ENCODE results near the gene ROS1.

- TF ChIP-seq CTCF (IDR thresholded peaks at IDR 0.05; ENCODE audit: extremely low read depth in 1 of 2, insufficient read depth in 1 of 2, low read depth in 1 of 2, low read length in 2 of 2) (no peak), POLR2A (IDR thresholded peaks at IDR 0.05; ENCODE audit: low read depth, low read length) (no peak), EZH2 (IDR thresholded peaks at IDR 0.05; ENCODE audit: borderline replicate concordance, low read depth, low read length, severe bottlenecking) (no peak), POLR2AphosphoS5 (IDR thresholded peaks at IDR 0.05; ENCODE audit: insufficient read depth, low read depth, low read length) (no peak), FOS (IDR thresholded peaks at IDR 0.05; ENCODE audit: borderline replicate concordance, insufficient read depth, low read length) (no peak), MAX (IDR thresholded peaks at IDR 0.05; ENCODE audit: insufficient read depth, insufficient read length) (no peak), JUN (IDR thresholded peaks at IDR 0.05; ENCODE audit: borderline replicate concordance, insufficient read depth, insufficient read length, low read depth) (no peak)
These were observed 99.3 kb downstream of the ROS1 start for GRCh38 chr6:117326396-117326795.
